SJSA1 (cell line): ENCODE measurements around the gene HMGB2. TPM values are rescaled to one million over a fixed set of nuclear protein-coding genes. Genes with fewer than 3 reads are reported as not detected.

Experiments
- DNase-seq, 2 experiments: peaks; one replicate each; pipeline ENCODE4 v3.0.0-alpha.2; 2015 to 2020; ENCODE audit warnings: low spot score in 2 of 2, low read depth in 1 of 2
- H3K27ac ChIP-seq: fragments of 250-450 bp; sonication (Bioruptor Pico); 2 replicates; pipeline ENCODE4 v1.5.1; 2020; ENCODE audit warnings: mild to moderate bottlenecking, moderate library complexity
- H3K27me3 ChIP-seq: fragments of 250-450 bp; sonication (Bioruptor Pico); replicated peaks from 2 replicates; pipeline ENCODE4 v1.5.1; 2020; ENCODE audit warnings: mild to moderate bottlenecking, moderate library complexity
- H3K36me3 ChIP-seq: fragments of 250-450 bp; sonication (Bioruptor Pico); 2 replicates; pipeline ENCODE4 v1.5.1; 2020; ENCODE audit warnings: mild to moderate bottlenecking
- H3K4me1 ChIP-seq: fragments of 250-450 bp; sonication (Bioruptor Pico); replicated peaks from 2 replicates; pipeline ENCODE4 v1.6.1; 2021; ENCODE audit warnings: mild to moderate bottlenecking
- H3K4me3 ChIP-seq: fragments of 250-450 bp; sonication (Bioruptor Pico); 2 replicates; pipeline ENCODE4 v1.5.1; 2020; ENCODE audit warnings: mild to moderate bottlenecking
- H3K9me3 ChIP-seq: fragments of 250-450 bp; sonication (Bioruptor Pico); replicated peaks from 2 replicates; pipeline ENCODE4 v1.5.1; 2020; ENCODE audit warnings: mild to moderate bottlenecking
- total RNA-seq: library from RNA; depleted of rRNA; stranded (reverse); fragments of >200 nt; shearing (Covaris generic); gene quantifications from 2 replicates; pipeline ENCODE4 v1.2.3, GENCODE V29; 2014; rRNA removed

HMGB2 gene
- 412 and 500 TPM in 2 replicates for total RNA-seq

- peak; percentile 99 to 100 for DNase-seq
- Histone ChIP-seq H3K36me3 (peaks cover 46% of the 10 kb centered on the region), H3K4me3 (peak within 1 kb of the TSS; percentile 78), H3K9me3 (no peaks in the 10 kb centered on the region), H3K27ac (peak within 1 kb of the TSS; percentile 98), H3K27me3 (no peaks in the 10 kb centered on the region), H3K4me1 (peaks cover 30% of the 10 kb centered on the region)
Measured at GRCh38 chr4:173334085-173334890, at the start of gene HMGB2. HMGB2 (minus strand) TSS chr4:173334358; CDS start chr4:173333649, 709 bp downstream.

- no peaks in the 10 kb centered on the region for H3K9me3 ChIP-seq
- no peak overlapping the region for H3K4me3 ChIP-seq
- H3K27me3 ChIP-seq: no peaks in the 10 kb centered on the region
- H3K27ac ChIP-seq: no peak overlapping the region
- no peaks in the 10 kb centered on the region for H3K4me1 ChIP-seq
- no peak for DNase-seq
- no peaks in the 10 kb centered on the region for H3K36me3 ChIP-seq
Measured at GRCh38 chr4:173382349-173382748, 48.2 kb upstream of the HMGB2 start.

GRCh38 chr4:173381610-173382009 lies 47.5 kb upstream of the HMGB2 start:
- Histone ChIP-seq H3K27me3 (no peaks in the 10 kb centered on the region), H3K36me3 (no peaks in the 10 kb centered on the region), H3K4me3 (no peak overlapping the region), H3K27ac (no peak overlapping the region), H3K9me3 (no peaks in the 10 kb centered on the region), H3K4me1 (no peaks in the 10 kb centered on the region)
- no peak for DNase-seq

DNA sequence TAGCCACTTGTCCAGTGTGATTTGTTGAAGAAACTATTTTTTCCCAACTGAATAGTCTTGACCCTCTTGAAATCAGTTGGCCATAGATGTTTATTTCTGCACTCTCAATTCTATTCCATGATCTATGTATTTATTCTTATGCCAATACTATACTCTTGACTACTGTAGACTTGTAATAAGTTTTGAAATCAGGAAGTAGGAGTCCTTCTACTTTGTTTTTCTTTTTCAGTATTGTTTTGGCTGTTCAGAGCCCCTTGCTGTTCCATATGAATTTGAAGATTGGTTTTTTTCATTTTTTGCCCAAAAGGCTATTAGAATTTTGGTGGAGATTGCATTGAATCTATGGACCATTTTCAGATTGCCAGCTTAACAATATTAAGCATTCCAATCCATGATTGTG lies 46.8 kb upstream of the HMGB2 start:
- Histone ChIP-seq H3K4me1 (no peaks in the 10 kb centered on the region), H3K9me3 (no peaks in the 10 kb centered on the region), H3K27me3 (no peaks in the 10 kb centered on the region), H3K4me3 (no peak overlapping the region), H3K36me3 (peaks cover 2% of the 10 kb centered on the region; the same call in 1 of the 2 replicates), H3K27ac (no peak overlapping the region)
- no peak for DNase-seq

DNA sequence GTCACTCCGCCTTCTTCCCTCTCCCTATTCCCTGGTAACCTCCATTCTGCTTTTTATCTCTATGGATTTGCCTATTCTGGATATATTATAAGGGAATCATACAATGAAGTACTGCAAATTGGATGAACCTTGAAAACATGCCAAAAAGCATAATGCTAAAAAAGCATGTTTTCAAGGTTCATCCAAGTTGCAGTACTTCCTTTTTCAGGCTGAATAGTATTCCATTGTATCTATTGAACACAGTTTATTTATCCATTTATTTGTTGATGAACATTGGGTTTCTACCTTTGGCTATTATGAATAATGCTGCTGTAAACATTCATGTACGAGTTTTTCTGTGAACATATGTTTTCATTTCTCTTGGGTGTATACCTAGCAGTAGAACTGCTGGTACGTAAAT lies 45.8 kb upstream of the HMGB2 start:
- H3K36me3 ChIP-seq: peaks cover 7% of the 10 kb centered on the region; the same call in 1 of the 2 replicates
- H3K4me3 ChIP-seq: no peak overlapping the region

DNA sequence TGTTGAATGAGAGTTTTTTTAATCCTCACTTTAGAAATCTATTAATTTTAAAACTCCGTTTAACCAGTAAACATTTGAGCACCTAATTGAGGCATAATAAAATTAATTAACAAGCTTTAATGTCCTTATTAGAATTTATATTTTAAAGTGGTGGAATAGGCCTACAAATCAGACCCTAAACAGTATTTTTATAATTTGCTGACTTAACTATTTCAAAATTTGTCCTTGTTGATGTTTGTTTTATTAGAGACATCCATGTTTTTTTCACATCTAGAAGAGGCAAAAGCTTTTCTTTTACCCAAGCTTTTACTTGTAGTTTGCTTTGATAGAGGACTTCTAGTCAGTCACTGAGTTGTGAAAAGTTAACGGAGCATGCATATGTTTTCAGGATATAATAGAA lies 40.4 kb upstream of the HMGB2 start:
- no peak for DNase-seq
- H3K27ac ChIP-seq: no peak overlapping the region
- H3K36me3 ChIP-seq: peaks cover 16% of the 10 kb centered on the region
- H3K27me3 ChIP-seq: no peaks in the 10 kb centered on the region
- no peak overlapping the region for H3K4me3 ChIP-seq
- H3K9me3 ChIP-seq: no peaks in the 10 kb centered on the region
- H3K4me1 ChIP-seq: peaks cover 6% of the 10 kb centered on the region

More for the DNA sequence above, 45.8 kb upstream of the HMGB2 start:
- Histone ChIP-seq H3K27me3 (no peaks in the 10 kb centered on the region), H3K27ac (no peak overlapping the region), H3K9me3 (no peaks in the 10 kb centered on the region), H3K4me1 (no peaks in the 10 kb centered on the region)
- DNase-seq: no peak

- Histone ChIP-seq H3K36me3 (peaks cover 16% of the 10 kb centered on the region), H3K27ac (no peak overlapping the region), H3K4me1 (peaks cover 13% of the 10 kb centered on the region), H3K9me3 (no peaks in the 10 kb centered on the region; the same call in 1 of the 2 replicates), H3K27me3 (no peaks in the 10 kb centered on the region), H3K4me3 (peak overlapping the region; percentile 86)
- DNase-seq: peak; percentile 58 to 69
Measured at GRCh38 chr4:173371292-173372192, 37.4 kb upstream of the HMGB2 start.

GRCh38 chr4:173370477-173371291 lies 36.5 kb upstream of the HMGB2 start, which contains the start of gene SAP30:
SAP30 (plus strand) TSS chr4:173370954; CDS start chr4:173371183, 229 bp downstream.
- Histone ChIP-seq H3K9me3 (no peaks in the 10 kb centered on the region; the same call in 1 of the 2 replicates), H3K36me3 (peaks cover 10% of the 10 kb centered on the region), H3K27me3 (no peaks in the 10 kb centered on the region), H3K4me1 (peaks cover 13% of the 10 kb centered on the region), H3K4me3 (peak within 1 kb of the TSS; percentile 86), H3K27ac (peak within 1 kb of the TSS; percentile 82)
- peak; percentile 97 to 98 for DNase-seq

DNA sequence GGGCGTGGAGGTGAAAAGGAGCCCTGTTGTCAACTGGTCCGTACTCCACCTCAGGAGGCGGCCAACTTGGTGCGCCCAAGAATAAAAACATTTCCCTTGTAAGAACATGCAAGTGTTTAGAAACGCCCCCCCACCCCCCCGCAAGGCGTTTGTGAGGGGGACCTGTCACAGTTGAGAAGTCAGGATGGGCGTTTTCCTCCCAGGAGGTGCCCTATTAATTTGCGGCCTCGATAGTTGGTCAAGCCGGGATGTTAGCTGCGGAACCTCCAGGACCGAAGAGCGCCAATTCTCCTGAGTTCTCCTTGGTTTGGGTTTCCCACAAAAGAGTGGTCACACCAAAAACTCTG lies 35.9 kb upstream of the HMGB2 start:
- Histone ChIP-seq H3K4me3 (peak overlapping the region; percentile 86), H3K9me3 (no peaks in the 10 kb centered on the region; the same call in 1 of the 2 replicates), H3K27me3 (no peaks in the 10 kb centered on the region), H3K4me1 (peaks cover 13% of the 10 kb centered on the region), H3K27ac (peak overlapping the region; percentile 82), H3K36me3 (peaks cover 9% of the 10 kb centered on the region)
- no peak for DNase-seq

- no peak overlapping the region for H3K4me3 ChIP-seq
- H3K27me3 ChIP-seq: no peaks in the 10 kb centered on the region
- no peak for DNase-seq
- peaks cover 13% of the 10 kb centered on the region for H3K4me1 ChIP-seq
- no peak overlapping the region for H3K27ac ChIP-seq
- H3K36me3 ChIP-seq: peaks cover 5% of the 10 kb centered on the region; the same call in 1 of the 2 replicates
- no peaks in the 10 kb centered on the region; the same call in 1 of the 2 replicates for H3K9me3 ChIP-seq
Measured at GRCh38 chr4:173367946-173368345, 33.8 kb upstream of the HMGB2 start.

DNA sequence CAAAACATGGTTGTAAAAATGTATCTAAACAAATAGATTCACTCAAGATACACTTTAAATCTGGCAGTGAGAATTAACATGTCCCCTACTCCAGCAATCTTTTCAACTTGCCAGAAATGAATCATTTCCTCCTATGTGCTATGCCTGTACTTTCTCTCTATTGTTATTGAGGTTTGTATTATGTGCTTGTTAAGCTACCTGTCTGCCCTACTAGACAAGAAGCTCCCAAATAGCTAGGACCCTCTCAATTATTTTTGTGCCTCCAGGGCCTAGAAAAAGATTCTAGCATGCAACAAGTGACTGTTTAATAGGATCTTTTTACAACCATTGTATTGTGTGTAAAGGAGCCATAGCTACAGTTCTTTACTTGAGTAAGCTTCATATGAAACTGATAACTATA lies 33.1 kb upstream of the HMGB2 start:
- no peak overlapping the region for H3K27ac ChIP-seq
- no peaks in the 10 kb centered on the region; the same call in 1 of the 2 replicates for H3K9me3 ChIP-seq
- H3K4me1 ChIP-seq: peaks cover 7% of the 10 kb centered on the region
- peak in 1 of 2 experiments; percentile 11 for DNase-seq
- no peaks in the 10 kb centered on the region for H3K27me3 ChIP-seq
- no peak overlapping the region for H3K4me3 ChIP-seq
- H3K36me3 ChIP-seq: peaks cover 5% of the 10 kb centered on the region; the same call in 1 of the 2 replicates

DNA sequence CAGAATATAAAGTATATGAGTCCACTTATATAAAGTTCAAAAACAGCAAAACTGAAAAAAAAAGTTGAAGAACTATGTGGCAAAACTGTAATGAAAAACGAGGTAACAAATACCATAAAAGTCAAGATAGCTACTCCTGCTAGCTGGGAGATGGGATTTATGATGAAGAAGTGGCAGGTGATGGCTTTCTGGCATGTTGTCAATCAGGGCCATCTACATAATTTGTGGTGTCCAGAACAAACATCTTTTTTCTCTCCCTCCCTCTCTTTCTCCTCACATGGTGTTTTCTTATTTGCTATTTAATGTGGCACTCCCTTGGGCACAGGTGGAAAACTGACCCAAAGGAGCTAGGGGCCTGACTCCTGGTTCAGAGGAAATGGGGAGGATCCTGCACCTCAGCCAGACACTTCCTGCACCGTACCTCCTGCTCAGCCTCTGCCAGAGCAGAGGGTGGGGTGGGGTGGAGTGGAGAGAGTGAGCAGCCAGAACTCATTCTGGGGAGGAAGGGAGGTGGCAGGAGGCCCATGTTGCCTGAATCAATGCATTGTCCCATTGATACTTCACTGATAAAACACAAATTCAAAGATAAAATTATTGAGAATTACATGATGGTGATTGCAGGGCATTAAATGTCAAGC lies 31.3 kb upstream of the HMGB2 start:
- H3K27me3 ChIP-seq: no peaks in the 10 kb centered on the region
- no peak for DNase-seq
- no peak overlapping the region for H3K4me3 ChIP-seq
- H3K27ac ChIP-seq: no peak overlapping the region
- no peaks in the 10 kb centered on the region; the same call in 1 of the 2 replicates for H3K9me3 ChIP-seq
- peaks cover 7% of the 10 kb centered on the region for H3K4me1 ChIP-seq
- H3K36me3 ChIP-seq: no peaks in the 10 kb centered on the region
